H9 (cell line): ENCODE data around the gene IRAK1. TPM values are rescaled to one million over a fixed set of nuclear protein-coding genes. Genes with fewer than 3 reads are reported as not detected.

Experiments used
- DNase-seq: peaks from one replicate; pipeline ENCODE4 v3.0.0-alpha.2; 2017
- H2AFZ ChIP-seq: one replicate; pipeline ENCODE4 v1.6.1; 2013; ENCODE audit warnings: mild to moderate bottlenecking, low read length, control low read depth, moderate library complexity
- H2AK5ac ChIP-seq: 2 replicates; pipeline ENCODE4 v1.6.1; 2013; ENCODE audit warnings: low read length, control low read depth, mixed read lengths; ENCODE audit not compliant: insufficient read length
- H2BK120ac ChIP-seq: one replicate; pipeline ENCODE4 v1.6.1; 2013; ENCODE audit warnings: low read depth, mild to moderate bottlenecking, low read length, control low read depth, inconsistent platforms; ENCODE audit not compliant: poor library complexity, severe bottlenecking
- H2BK12ac ChIP-seq: 2 replicates; pipeline ENCODE4 v1.6.1; 2013; ENCODE audit warnings: low read length, control low read depth, mixed read lengths, low read depth; ENCODE audit not compliant: insufficient read length
- H2BK15ac ChIP-seq: 2 replicates; pipeline ENCODE4 v1.6.1; 2013; ENCODE audit warnings: low read depth, low read length, control low read depth
- H2BK20ac ChIP-seq: one replicate; pipeline ENCODE4 v1.6.1; 2013; ENCODE audit warnings: low read depth, mild to moderate bottlenecking, low read length, control low read depth, inconsistent platforms; ENCODE audit not compliant: poor library complexity, severe bottlenecking
- H2BK5ac ChIP-seq: 2 replicates; pipeline ENCODE4 v1.6.1; 2013; ENCODE audit warnings: low read length, control low read depth, mixed read lengths; ENCODE audit not compliant: insufficient read length
- H3K14ac ChIP-seq: 2 replicates; pipeline ENCODE4 v1.6.1; 2013; ENCODE audit warnings: low read length, control low read depth; ENCODE audit not compliant: insufficient read depth
- H3K18ac ChIP-seq: 2 replicates; pipeline ENCODE4 v1.6.1; 2013; ENCODE audit warnings: low read depth, mild to moderate bottlenecking, mixed read lengths, low read length, control low read depth; ENCODE audit not compliant: insufficient read length
- H3K23ac ChIP-seq: 2 replicates; pipeline ENCODE4 v1.6.1; 2013; ENCODE audit warnings: low read length, control low read depth, mixed read lengths, low read depth; ENCODE audit not compliant: insufficient read length
- H3K23me2 ChIP-seq: 2 replicates; pipeline ENCODE4 v1.6.1; 2013; ENCODE audit warnings: low read depth, mild to moderate bottlenecking, mixed read lengths, low read length, control low read depth; ENCODE audit not compliant: insufficient read length, poor library complexity, severe bottlenecking
- H3K27ac ChIP-seq: 2 replicates; pipeline ENCODE4 v1.5.1; 2013; ENCODE audit warnings: low read length, control low read depth, mixed read lengths, low read depth; ENCODE audit not compliant: insufficient read length
- H3K27me3 ChIP-seq: 2 replicates; pipeline ENCODE4 v1.6.1; 2013; ENCODE audit warnings: low read length, control low read depth, inconsistent platforms; ENCODE audit not compliant: insufficient read depth
- H3K4ac ChIP-seq: 2 replicates; pipeline ENCODE4 v1.6.1; 2013; ENCODE audit warnings: low read depth, mild to moderate bottlenecking, control low read depth, inconsistent platforms, low read length, moderate library complexity
- H3K4me1 ChIP-seq: 2 replicates; pipeline ENCODE4 v1.6.1; 2013; ENCODE audit warnings: low read length, control low read depth, inconsistent platforms; ENCODE audit not compliant: insufficient read depth
- H3K4me2 ChIP-seq: 2 replicates; pipeline ENCODE4 v1.6.1; 2013; ENCODE audit warnings: low read length, control low read depth, mixed read lengths; ENCODE audit not compliant: insufficient read length, insufficient read depth
- H3K56ac ChIP-seq: 2 replicates; pipeline ENCODE4 v1.6.1; 2013; ENCODE audit warnings: low read depth, mild to moderate bottlenecking, mixed read lengths, low read length, control low read depth; ENCODE audit not compliant: insufficient read length
- H3K79me1 ChIP-seq: 2 replicates; pipeline ENCODE4 v1.6.1; 2013; ENCODE audit warnings: low read depth, mild to moderate bottlenecking, moderate library complexity, low read length, control low read depth, inconsistent platforms; ENCODE audit not compliant: insufficient read depth, poor library complexity, severe bottlenecking
- H3K79me2 ChIP-seq: 2 replicates; pipeline ENCODE4 v1.6.1; 2013; ENCODE audit warnings: low read length, control low read depth, inconsistent platforms; ENCODE audit not compliant: insufficient read depth
- H3K9ac ChIP-seq: 2 replicates; pipeline ENCODE4 v1.6.1; 2013; ENCODE audit warnings: low read length, control low read depth, mixed read lengths; ENCODE audit not compliant: insufficient read length; ENCODE audit errors: extremely low read depth
- H3K9me3 ChIP-seq: one replicate; pipeline ENCODE4 v1.6.1; 2013; ENCODE audit warnings: low read depth, low read length, inconsistent platforms; ENCODE audit not compliant: control insufficient read depth
- H3T11ph ChIP-seq: one replicate; pipeline ENCODE4 v1.6.1; 2013; ENCODE audit warnings: mild to moderate bottlenecking, low read length, control low read depth, inconsistent platforms
- H4K20me1 ChIP-seq: one replicate; pipeline ENCODE4 v1.6.1; 2013; ENCODE audit not compliant: control insufficient read depth, insufficient read length, insufficient read depth
- H4K5ac ChIP-seq: 2 replicates; pipeline ENCODE4 v1.6.1; 2013; ENCODE audit warnings: low read depth, mild to moderate bottlenecking, mixed read lengths, low read length, control low read depth; ENCODE audit not compliant: insufficient read length
- H4K8ac ChIP-seq: replicated peaks from 2 replicates; pipeline ENCODE4 v1.6.1; 2013; ENCODE audit warnings: low read length, control low read depth, mixed read lengths, low read depth; ENCODE audit not compliant: insufficient read length
- H4K91ac ChIP-seq: 2 replicates; pipeline ENCODE4 v1.6.1; 2013; ENCODE audit warnings: low read depth, mild to moderate bottlenecking, moderate library complexity, mixed read lengths, low read length, control low read depth; ENCODE audit not compliant: insufficient read length
- H3K27ac Mint-ChIP-seq, 3 experiments: 2 replicates in 2 of 3; 3 replicates in 1 of 3; pipeline ENCODE4 v1.8.0; 2020 to 2021; ENCODE audit warnings: mixed read lengths in 3 of 3, mild to moderate bottlenecking in 1 of 3, moderate library complexity in 1 of 3
- H3K27me3 Mint-ChIP-seq: 2 replicates; pipeline ENCODE4 v1.8.0; 2021; ENCODE audit warnings: low read depth, mild to moderate bottlenecking, moderate library complexity, mixed read lengths
- H3K36me3 Mint-ChIP-seq, 3 experiments: 2 replicates in 2 of 3; 3 replicates in 1 of 3; pipeline ENCODE4 v1.8.0; 2020 to 2021; ENCODE audit warnings: low read depth in 3 of 3, mixed read lengths in 3 of 3; ENCODE audit not compliant: insufficient read depth in 1 of 3
- H3K4me1 Mint-ChIP-seq, 2 experiments: 2 replicates each; pipeline ENCODE4 v1.8.0; 2020; ENCODE audit warnings: mixed read lengths in 2 of 2
- H3K4me3 Mint-ChIP-seq, 2 experiments: 2 replicates in 1 of 2; 3 replicates in 1 of 2; pipeline ENCODE4 v1.8.0; 2020 to 2021; ENCODE audit warnings: mild to moderate bottlenecking in 2 of 2, mixed read lengths in 2 of 2, moderate library complexity in 1 of 2
- H3K9me3 Mint-ChIP-seq, 2 experiments: 2 replicates in 1 of 2; 3 replicates in 1 of 2; pipeline ENCODE4 v1.8.0; 2020; ENCODE audit warnings: mild to moderate bottlenecking in 2 of 2, mixed read lengths in 2 of 2, moderate library complexity in 1 of 2
- WGBS: extraction: QIAGEN DNeasy Blood & Tissue Kit; methylation state at CpG from one replicate; pipeline ENCODE4 v1.1.7; 2013; ENCODE audit warnings: missing lambda C conversion rate, low lambda C conversion rate, mixed read lengths; ENCODE audit not compliant: insufficient read length; ENCODE audit errors: extremely low coverage; 5-methylcytosine and 5-hydroxymethylcytosine counted together
- total RNA-seq: library from RNA; stranded (reverse); gene quantifications from 2 replicates; pipeline ENCODE4 v1.2.1, GENCODE V29; 2021
- TF ChIP-seq, protein P1 (sequence below): fragments of 200-600 bp; sonication (generic); conservative IDR thresholded peaks from 3 replicates; pipeline ENCODE4 v1.8.0; 2021; ENCODE audit warnings: antibody characterized with exemption, mild to moderate bottlenecking

Gene IRAK1
- total RNA-seq, 1 experiment from 2014 or later = 98.4 TPM

DNA sequence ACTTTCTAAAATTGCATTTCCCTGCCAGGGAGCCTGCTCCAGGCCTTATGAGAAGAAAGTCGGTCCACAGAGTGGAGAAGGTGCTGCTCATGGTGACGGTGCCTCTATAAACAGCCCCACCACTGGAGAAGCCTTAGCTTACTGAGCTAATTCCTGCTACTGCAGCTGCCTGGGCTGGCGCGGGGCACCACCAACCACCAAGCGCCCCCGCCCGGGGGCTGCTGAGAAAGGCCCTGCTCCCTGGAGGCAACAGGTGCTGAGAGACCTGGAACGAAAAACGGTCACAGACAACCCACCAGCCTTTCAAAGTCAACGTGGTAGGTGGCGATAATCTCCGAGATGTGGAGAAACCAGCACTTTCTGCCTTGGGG is 51.0 kb downstream of the IRAK1 start:
- Mint-ChIP-seq H3K36me3 (peaks cover 18 to 38% (median 20%) of the 10 kb centered on the region in 3 experiments), H3K27ac (no peak overlapping the region; a peak in 2 of 7 replicates), H3K4me3 (peak overlapping the region; percentile 100), H3K9me3 (peaks cover 4 to 5% of the 10 kb centered on the region in 2 experiments; a peak in 3 of 5 replicates), H3K4me1 (peaks cover 35 to 46% of the 10 kb centered on the region in 2 experiments), H3K27me3 (no peaks in the 10 kb centered on the region)
- Histone ChIP-seq H3K4me1 (peaks cover 4% of the 10 kb centered on the region; the same call in 1 of the 2 replicates), H2AFZ (no peak overlapping the region), H3K79me1 (peaks cover 5% of the 10 kb centered on the region), H3K23me2 (peaks cover 18% of the 10 kb centered on the region), H3K18ac (no peak overlapping the region), H3K27me3 (no peaks in the 10 kb centered on the region), H2BK20ac (no peak overlapping the region), H3K4ac (no peak overlapping the region), H3K79me2 (peaks cover 50% of the 10 kb centered on the region; the same call in 1 of the 2 replicates), H2BK5ac (no peak overlapping the region), H3K14ac (no peak overlapping the region; the same call in 1 of the 2 replicates), H2BK15ac (no peak overlapping the region), H4K8ac (no peak overlapping the region), H4K5ac (no peak overlapping the region), H2BK12ac (no peak overlapping the region), H4K20me1 (no peaks in the 10 kb centered on the region), H3K56ac (no peak overlapping the region), H2BK120ac (no peak overlapping the region), H2AK5ac (no peak overlapping the region), H3K9me3 (no peaks in the 10 kb centered on the region), H3K9ac (peak overlapping the region; percentile 34), H3T11ph (no peak overlapping the region), H4K91ac (no peak overlapping the region), H3K27ac (no peak overlapping the region), H3K4me2 (peak overlapping the region; percentile 80), H3K23ac (no peak overlapping the region)
- WGBS = no CpG with 5 or more reads among the region's 12 CpGs
- DNase-seq = no peak
- TF ChIP-seq, protein P1, sequence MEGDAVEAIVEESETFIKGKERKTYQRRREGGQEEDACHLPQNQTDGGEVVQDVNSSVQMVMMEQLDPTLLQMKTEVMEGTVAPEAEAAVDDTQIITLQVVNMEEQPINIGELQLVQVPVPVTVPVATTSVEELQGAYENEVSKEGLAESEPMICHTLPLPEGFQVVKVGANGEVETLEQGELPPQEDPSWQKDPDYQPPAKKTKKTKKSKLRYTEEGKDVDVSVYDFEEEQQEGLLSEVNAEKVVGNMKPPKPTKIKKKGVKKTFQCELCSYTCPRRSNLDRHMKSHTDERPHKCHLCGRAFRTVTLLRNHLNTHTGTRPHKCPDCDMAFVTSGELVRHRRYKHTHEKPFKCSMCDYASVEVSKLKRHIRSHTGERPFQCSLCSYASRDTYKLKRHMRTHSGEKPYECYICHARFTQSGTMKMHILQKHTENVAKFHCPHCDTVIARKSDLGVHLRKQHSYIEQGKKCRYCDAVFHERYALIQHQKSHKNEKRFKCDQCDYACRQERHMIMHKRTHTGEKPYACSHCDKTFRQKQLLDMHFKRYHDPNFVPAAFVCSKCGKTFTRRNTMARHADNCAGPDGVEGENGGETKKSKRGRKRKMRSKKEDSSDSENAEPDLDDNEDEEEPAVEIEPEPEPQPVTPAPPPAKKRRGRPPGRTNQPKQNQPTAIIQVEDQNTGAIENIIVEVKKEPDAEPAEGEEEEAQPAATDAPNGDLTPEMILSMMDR = peak; percentile 18; the same call in 1 of the 3 replicates
